HepG2 (cell line): ENCODE data around the gene VEZF1. TPM values are rescaled to one million over a fixed set of nuclear protein-coding genes. Genes with fewer than 3 reads are reported as not detected.
A peak's percentile ranks its signal among the peaks of the same experiment; 100 is the strongest.

ENCODE experiments used
- CREM ChIP-seq, 2 experiments: sonication (generic) in 1 of 2; formaldehyde crosslinking in 1 of 2; IDR thresholded peaks; 2 replicates each; pipeline versions ENCODE4 v1.4.0 to v1.6.1; 2016 to 2020; ENCODE audit warnings: antibody characterized with exemption in 1 of 2, mild to moderate bottlenecking in 1 of 2, missing genetic modification reagents in 1 of 2
- EED ChIP-seq: sonication (generic); formaldehyde crosslinking; IDR thresholded peaks from 2 replicates; pipeline ENCODE4 v1.5.0; 2020; ENCODE audit warnings: mild to moderate bottlenecking, missing genetic modification reagents
- EHMT2 ChIP-seq: fragments of 200-600 bp; sonication (generic); IDR thresholded peaks from 2 replicates; pipeline ENCODE4 v1.7.0; 2017; ENCODE audit warnings: antibody characterized with exemption, low read depth, low read length, borderline replicate concordance
- ETS1 ChIP-seq: sonication (generic); formaldehyde crosslinking; IDR thresholded peaks from 2 replicates; pipeline ENCODE4 v1.4.0; 2020; ENCODE audit warnings: missing genetic modification reagents
- FLYWCH1 ChIP-seq: sonication (generic); formaldehyde crosslinking; IDR thresholded peaks from 2 replicates; pipeline ENCODE4 v1.8.1; 2023; ENCODE audit warnings: mild to moderate bottlenecking, missing genetic modification reagents
- FOSL2 ChIP-seq: sonication (generic); formaldehyde crosslinking; IDR thresholded peaks from 2 replicates; pipeline ENCODE4 v1.4.0; 2020; ENCODE audit warnings: missing genetic modification reagents
- HNF1A ChIP-seq, 2 experiments: sonication (generic) in 1 of 2; formaldehyde crosslinking in 1 of 2; IDR thresholded peaks; 2 replicates each; pipeline versions ENCODE4 v1.4.0 to v1.6.1; 2016 to 2020; ENCODE audit warnings: borderline replicate concordance in 1 of 2, low read depth in 1 of 2, mild to moderate bottlenecking in 1 of 2, missing genetic modification reagents in 1 of 2
- HOXA3 ChIP-seq: sonication (generic); formaldehyde crosslinking; IDR thresholded peaks from 2 replicates; pipeline ENCODE4 v1.5.0; 2020; ENCODE audit warnings: missing genetic modification reagents
- IKZF4 ChIP-seq: sonication (generic); formaldehyde crosslinking; IDR thresholded peaks from 2 replicates; pipeline ENCODE4 v1.5.1; 2020; ENCODE audit warnings: borderline replicate concordance, mild to moderate bottlenecking, low read depth, missing genetic modification reagents; ENCODE audit errors: not compliant biosample characterization
- KAT8 ChIP-seq: IDR thresholded peaks from 2 replicates; pipeline ENCODE4 v1.6.1; 2016; ENCODE audit warnings: missing genetic modification reagents, missing compliant biosample characterization
- KMT2A ChIP-seq: sonication (generic); formaldehyde crosslinking; IDR thresholded peaks from 2 replicates; pipeline ENCODE4 v1.4.0; 2020; ENCODE audit warnings: missing genetic modification reagents
- MAFK ChIP-seq, 2 experiments: IDR thresholded peaks in 1 of 2; conservative IDR thresholded peaks in 1 of 2; 2 replicates each; pipeline ENCODE4 v1.6.1; 2011; ENCODE audit warnings: improper control_type of control experiment in 2 of 2, low read length in 2 of 2
- NFYC ChIP-seq: IDR thresholded peaks from 2 replicates; pipeline ENCODE4 v1.6.1; 2016; ENCODE audit warnings: missing genetic modification reagents, missing compliant biosample characterization
- NKX3-1 ChIP-seq: sonication (generic); formaldehyde crosslinking; IDR thresholded peaks from 2 replicates; pipeline ENCODE4 v1.5.0; 2020; ENCODE audit warnings: missing genetic modification reagents
- NR3C1 ChIP-seq: sonication (generic); formaldehyde crosslinking; IDR thresholded peaks from 2 replicates; pipeline ENCODE4 v1.4.0; 2020; ENCODE audit warnings: missing genetic modification reagents
- RXRB ChIP-seq: IDR thresholded peaks from 2 replicates; pipeline ENCODE4 v1.6.1; 2016; ENCODE audit warnings: borderline replicate concordance, missing genetic modification reagents, missing compliant biosample characterization
- SNAPC2 ChIP-seq: sonication (generic); formaldehyde crosslinking; IDR thresholded peaks from 2 replicates; pipeline ENCODE4 v1.8.1; 2022; ENCODE audit warnings: mild to moderate bottlenecking, missing genetic modification reagents
- TAF15 ChIP-seq: fragments of 200-400 bp; formaldehyde crosslinking; IDR thresholded peaks from one replicate; pipeline ENCODE4 v1.6.1; 2018; ENCODE audit warnings: mild to moderate bottlenecking, low read depth, low read length; ENCODE audit not compliant: poor library complexity, severe bottlenecking
- ZNF207 ChIP-seq: fragments of 450-650 bp; IDR thresholded peaks from 2 replicates; pipeline ENCODE4 v1.6.1; 2016; ENCODE audit warnings: antibody characterized with exemption, borderline replicate concordance
- ZNF3 ChIP-seq: IDR thresholded peaks from 2 replicates; pipeline ENCODE4 v1.7.0; 2017; ENCODE audit warnings: inconsistent platforms
- ZNF441 ChIP-seq: sonication (generic); formaldehyde crosslinking; IDR thresholded peaks from 2 replicates; pipeline ENCODE4 v1.7.0; 2021; ENCODE audit warnings: missing genetic modification reagents, borderline replicate concordance
- ZNF530 ChIP-seq: sonication (generic); formaldehyde crosslinking; IDR thresholded peaks from 2 replicates; pipeline ENCODE4 v1.5.0; 2020; ENCODE audit warnings: low read depth, mild to moderate bottlenecking, missing genetic modification reagents
- ZNF546 ChIP-seq: sonication (generic); formaldehyde crosslinking; conservative IDR thresholded peaks from 2 replicates; pipeline ENCODE4 v1.8.1; 2023; ENCODE audit warnings: mild to moderate bottlenecking, missing genetic modification reagents
- ZNF644 ChIP-seq: IDR thresholded peaks from 2 replicates; pipeline ENCODE4 v1.6.1; 2016; ENCODE audit warnings: low read depth
- ZNF672 ChIP-seq: sonication (generic); formaldehyde crosslinking; IDR thresholded peaks from 2 replicates; pipeline ENCODE4 v1.8.1; 2022; ENCODE audit warnings: missing genetic modification reagents
- ZNF777 ChIP-seq: sonication (generic); formaldehyde crosslinking; IDR thresholded peaks from 2 replicates; pipeline ENCODE4 v1.4.0; 2020; ENCODE audit warnings: missing genetic modification reagents
- ZSCAN25 ChIP-seq: sonication (generic); formaldehyde crosslinking; IDR thresholded peaks from 2 replicates; pipeline ENCODE4 v1.8.0; 2022; ENCODE audit warnings: mild to moderate bottlenecking, missing genetic modification reagents
- ZSCAN29 ChIP-seq: sonication (generic); formaldehyde crosslinking; conservative IDR thresholded peaks from 2 replicates; pipeline ENCODE4 v1.4.0; 2020; ENCODE audit warnings: mild to moderate bottlenecking, missing genetic modification reagents
- polyA plus RNA-seq, 8 experiments: library from polyadenylated mRNA; depleted of rRNA in 3 of 8; stranded (reverse) in 7 of 8; unstranded in 1 of 8; fragments of >200 nt; fragmentation: Illumina TruSeq in 4 of 8; extraction: Trizol in 4 of 8; gene quantifications; 2 replicates each; pipeline versions ENCODE4 v1.2.1 to v1.2.3, GENCODE V29; 2011 to 2016; ENCODE audit warnings: low read depth in 4 of 8, missing spikeins in 1 of 8, mixed read lengths in 1 of 8; ENCODE audit not compliant: insufficient read depth in 1 of 8
- total RNA-seq, 5 experiments: library from RNA; depleted of rRNA; stranded (reverse); fragments of >200 nt; fragmentation: Illumina TruSeq; extraction: Trizol; gene quantifications; 2 replicates each; pipeline ENCODE4 v1.2.3, GENCODE V29; 2016; ENCODE audit warnings: low read depth in 1 of 5

VEZF1 gene
- total and polyA plus RNA-seq, 2 of the 13 experiments (the other 11 are each of a cell fraction or from before 2014, with no cell fraction given) = 45.9 to 49.7 TPM

GRCh38 chr17:57946798-57947358 is 41.2 kb downstream of the VEZF1 start (continued):
- TF ChIP-seq ZNF644 (0 out of 2 replicates have a peak, but pooled peaks have one; percentile 20), NKX3-1 (CRISPR knock-in tag) (no peak), TAF15 (no peak), SNAPC2 (no peak), NFYC (CRISPR knock-in tag) (no peak), ZNF546 (CRISPR knock-in tag) (no peak), EED (CRISPR knock-in tag) (no peak), ETS1 (CRISPR knock-in tag) (no peak), ZNF777 (CRISPR knock-in tag) (no peak), IKZF4 (CRISPR knock-in tag) (no peak), KMT2A (CRISPR knock-in tag) (peak; percentile 69), FOSL2 (CRISPR knock-in tag) (no peak; the same call in 1 of the 2 replicates), ZSCAN25 (no peak), HOXA3 (CRISPR knock-in tag) (peak; percentile 39; the same call in 1 of the 2 replicates), ZNF441 (CRISPR knock-in tag) (peak; percentile 41; the same call in 1 of the 2 replicates), ZSCAN29 (no peak), EHMT2 (no peak), NR3C1 (CRISPR knock-in tag) (no peak), ZNF530 (CRISPR knock-in tag) (no peak), ZNF672 (CRISPR knock-in tag) (no peak), MAFK (conservative IDR thresholded peaks at IDR 0.05 in 1 of 2, IDR thresholded peaks at IDR 0.05 in 1 of 2; ENCODE audit: low read length in 2 of 2) (no peak), FLYWCH1 (CRISPR knock-in tag) (no peak), KAT8 (CRISPR knock-in tag) (no peak), ZNF3 (CRISPR knock-in tag) (no peak), HNF1A (IDR thresholded peaks at IDR 0.05; ENCODE audit: low read depth) (no peak), HNF1A (CRISPR knock-in tag; IDR thresholded peaks at IDR 0.05; ENCODE audit: borderline replicate concordance) (no peak), RXRB (CRISPR knock-in tag) (0 out of 2 replicates have a peak, but pooled peaks have one; percentile 22), ZNF207 (no peak), CREM (IDR thresholded peaks at IDR 0.05) (no peak), CREM (CRISPR knock-in tag; IDR thresholded peaks at IDR 0.05) (no peak)
